HuH-7.5 (cell line): ENCODE data around the gene LY6G5B.
A peak's percentile ranks its signal among the peaks of the same experiment; 100 is the strongest.

Experiments
- DNase-seq: peaks from one replicate; pipeline ENCODE4 v3.0.0; 2011; ENCODE audit warnings: low spot score

The LY6G5B gene

GRCh38 chr6:31663126-31663960, 6.4 kb upstream of the LY6G5B start:
- DNase-seq: no peak

GRCh38 chr6:31663961-31664789, 5.6 kb upstream of the LY6G5B start:
- no peak for DNase-seq

GRCh38 chr6:31664790-31665500, 4.8 kb upstream of the LY6G5B start, which contains the start of gene GPANK1:
TSS of gene GPANK1 (minus strand) at chr6:31664997. CDS start at chr6:31664478, 519 bp downstream.
- DNase-seq: peak; percentile 53

GRCh38 chr6:31665501-31666336, 4.1 kb upstream of the LY6G5B start, which contains the start of gene CSNK2B:
TSS of gene CSNK2B (plus strand) at chr6:31666080. CDS start at chr6:31666832, 752 bp downstream.
- DNase-seq: peak; percentile 88

- no peak for DNase-seq
Observed at GRCh38 chr6:31666337-31666965, 3.3 kb upstream of the LY6G5B start.

- DNase-seq: no peak
Observed at GRCh38 chr6:31676322-31676903, 6.6 kb downstream of the LY6G5B start.

- DNase-seq: no peak
Observed at GRCh38 chr6:31676904-31677303, 7.1 kb downstream of the LY6G5B start.

GRCh38 chr6:31677955-31678354, 8.2 kb downstream of the LY6G5B start:
- DNase-seq: no peak

GRCh38 chr6:31680226-31681134, 10.7 kb downstream of the LY6G5B start, which contains the start of gene LY6G5C:
TSS of gene LY6G5C (minus strand) at chr6:31681067. CDS start at chr6:31680373, 694 bp downstream.
- peak; percentile 71 for DNase-seq

GRCh38 chr6:31681135-31681671, 11.4 kb downstream of the LY6G5B start:
- DNase-seq: no peak

GRCh38 chr6:31683591-31683990, 13.8 kb downstream of the LY6G5B start:
- DNase-seq: no peak

GRCh38 chr6:31686483-31686882, 16.7 kb downstream of the LY6G5B start:
- DNase-seq: no peak

GRCh38 chr6:31687321-31687720, 17.5 kb downstream of the LY6G5B start:
- no peak for DNase-seq

GRCh38 chr6:31687860-31688693, 18.3 kb downstream of the LY6G5B start:
- no peak for DNase-seq

GRCh38 chr6:31689249-31690110, 19.7 kb downstream of the LY6G5B start:
- no peak for DNase-seq

GRCh38 chr6:31690231-31691077, 20.7 kb downstream of the LY6G5B start:
- DNase-seq: peak; percentile 49
